Gastrocnemius medialis (tissue), 4 donors: Measurements from ENCODE around the gene CCL15.

ENCODE experiments used
- POLR2A ChIP-seq, 2 donors: fragments of 450-650 bp; IDR thresholded peaks; one replicate each; pipeline ENCODE4 v1.6.1; 2017; ENCODE audit warnings: antibody characterized with exemption in 2 of 2, mild to moderate bottlenecking in 2 of 2, moderate library complexity in 2 of 2
- TF ChIP-seq, protein P1 (sequence below), 5 experiments: fragments of 450-650 bp in 3 of 5; fragments of 200-600 bp in 2 of 5; sonication (generic) in 2 of 5; IDR thresholded peaks in 4 of 5; conservative IDR thresholded peaks in 1 of 5; 1 replicate in 4 of 5; 2 replicates in 1 of 5; pipeline ENCODE4 v1.5.1; 2016 to 2019; ENCODE audit warnings: antibody characterized with exemption in 5 of 5, mild to moderate bottlenecking in 3 of 5, moderate library complexity in 3 of 5

DNA sequence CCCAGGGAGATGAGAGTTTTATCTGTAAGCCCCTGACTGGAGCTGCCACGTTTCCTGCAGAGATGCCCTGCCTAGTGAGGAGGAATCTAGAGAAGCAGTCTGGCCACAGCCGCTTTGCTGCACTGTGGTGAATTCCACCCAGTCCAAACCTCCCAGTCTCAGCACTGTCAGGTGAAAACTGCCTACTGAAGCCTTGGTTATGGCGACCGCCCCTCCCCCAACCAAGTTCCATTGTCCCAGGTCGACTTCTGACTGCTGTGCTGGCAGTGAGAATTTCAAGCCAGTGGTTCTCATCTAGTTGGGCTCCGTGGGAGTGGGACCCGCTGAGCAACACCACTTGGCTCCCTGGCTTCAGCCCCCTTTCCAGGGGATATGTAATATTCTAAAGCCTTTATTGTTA is 47.6 kb downstream of the CCL15 start:
- no peak for TF ChIP-seq POLR2A (IDR thresholded peaks at IDR 0.05)
- TF ChIP-seq, protein P1, sequence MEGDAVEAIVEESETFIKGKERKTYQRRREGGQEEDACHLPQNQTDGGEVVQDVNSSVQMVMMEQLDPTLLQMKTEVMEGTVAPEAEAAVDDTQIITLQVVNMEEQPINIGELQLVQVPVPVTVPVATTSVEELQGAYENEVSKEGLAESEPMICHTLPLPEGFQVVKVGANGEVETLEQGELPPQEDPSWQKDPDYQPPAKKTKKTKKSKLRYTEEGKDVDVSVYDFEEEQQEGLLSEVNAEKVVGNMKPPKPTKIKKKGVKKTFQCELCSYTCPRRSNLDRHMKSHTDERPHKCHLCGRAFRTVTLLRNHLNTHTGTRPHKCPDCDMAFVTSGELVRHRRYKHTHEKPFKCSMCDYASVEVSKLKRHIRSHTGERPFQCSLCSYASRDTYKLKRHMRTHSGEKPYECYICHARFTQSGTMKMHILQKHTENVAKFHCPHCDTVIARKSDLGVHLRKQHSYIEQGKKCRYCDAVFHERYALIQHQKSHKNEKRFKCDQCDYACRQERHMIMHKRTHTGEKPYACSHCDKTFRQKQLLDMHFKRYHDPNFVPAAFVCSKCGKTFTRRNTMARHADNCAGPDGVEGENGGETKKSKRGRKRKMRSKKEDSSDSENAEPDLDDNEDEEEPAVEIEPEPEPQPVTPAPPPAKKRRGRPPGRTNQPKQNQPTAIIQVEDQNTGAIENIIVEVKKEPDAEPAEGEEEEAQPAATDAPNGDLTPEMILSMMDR (IDR thresholded peaks at IDR 0.05 in 4 of 5, conservative IDR thresholded peaks at IDR 0.05 in 1 of 5): no peak
